Measurements from ENCODE around the gene TRAPPC12.
A peak's percentile ranks its signal among the peaks of the same experiment; 100 is the strongest.

TRAPPC12 gene

GRCh38 chr2:3460156-3460555 is 80.7 kb downstream of the TRAPPC12 start:
- ChIA-PET POLR2A (no interaction called here), CTCF (interaction anchor here (2.1 to 3.9 kb wide), 2 partner anchors 8 to 36 kb away, joined by 19 to 27 read pairs; no protein-coding TSS in a partner anchor)
- TF ChIP-seq CTCF (IDR thresholded peaks at IDR 0.05; ENCODE audit: insufficient read depth, low read length, missing control alignments) = no peak

GRCh38 chr2:3460831-3461800 is 81.6 kb downstream of the TRAPPC12 start:
- DNase-seq (ENCODE audit: low read depth, low spot score) = no peak
- ChIA-PET CTCF (interaction anchor here (1.0 to 3.9 kb wide), 6 partner anchors 9 to 37 kb away, joined by 4 to 27 read pairs (median 8); no protein-coding TSS in a partner anchor), POLR2A (no interaction called here)
- no peak for TF ChIP-seq CTCF (IDR thresholded peaks at IDR 0.05; ENCODE audit: insufficient read depth, low read length, missing control alignments)
- no peak overlapping the region for H3K4me3 ChIP-seq (ENCODE audit: low read depth, low read length)

More at GRCh38 chr2:3460156-3460555, 80.7 kb downstream of the TRAPPC12 start:
- H3K4me3 ChIP-seq (ENCODE audit: low read depth, low read length) = no peak overlapping the region
- no peak for DNase-seq (ENCODE audit: low read depth, low spot score)

- DNase-seq (ENCODE audit: low read depth, low spot score) = no peak
- peak; percentile 67 for TF ChIP-seq CTCF (IDR thresholded peaks at IDR 0.05; ENCODE audit: insufficient read depth, low read length, missing control alignments)
- ChIA-PET CTCF (interaction anchor here (0.6 to 3.9 kb wide), 18 partner anchors 9 to 190 kb away, joined by 3 to 27 read pairs (median 6); partner anchors contain the start of gene RNASEH1), POLR2A (no interaction called here)
- no peak overlapping the region for H3K4me3 ChIP-seq (ENCODE audit: low read depth, low read length)
Measured at GRCh38 chr2:3461801-3462492, 82.5 kb downstream of the TRAPPC12 start.

DNA sequence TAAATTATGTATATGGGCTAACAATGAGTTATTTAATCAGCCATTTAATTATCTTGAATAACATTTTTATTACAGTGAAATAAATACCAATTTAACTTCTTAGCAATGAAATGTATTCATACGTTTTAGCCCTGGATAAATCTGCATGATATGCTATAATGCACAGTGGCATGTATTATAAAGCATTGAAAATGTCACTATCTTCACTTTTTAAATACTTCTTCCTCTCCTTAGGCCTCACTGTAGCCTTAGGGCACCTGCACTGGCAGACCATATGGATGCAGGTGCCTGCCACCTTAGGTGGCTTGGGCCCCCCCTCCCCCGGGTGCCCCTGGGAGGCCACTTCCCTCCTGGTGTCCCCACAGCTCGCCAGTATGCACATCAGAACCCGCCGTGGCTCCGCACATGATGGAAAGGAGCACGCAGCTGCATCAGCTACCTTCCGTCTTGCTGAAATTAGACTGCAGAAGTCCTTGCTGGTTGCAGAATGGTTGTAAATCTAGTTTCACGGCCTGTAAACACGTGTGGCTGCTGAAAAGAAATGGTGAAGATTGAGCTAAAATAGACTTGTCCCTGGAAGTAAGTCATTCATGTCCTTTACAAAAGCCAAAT is 83.1 kb downstream of the TRAPPC12 start:
- TF ChIP-seq CTCF (IDR thresholded peaks at IDR 0.05; ENCODE audit: insufficient read depth, low read length, missing control alignments) = no peak
- H3K4me3 ChIP-seq (ENCODE audit: low read depth, low read length) = no peak overlapping the region
- CTCF ChIA-PET = interaction anchor here (0.7 to 3.9 kb wide), 22 partner anchors 8 to 197 kb away, joined by 3 to 27 read pairs (median 6); partner anchors contain the start of gene RNASEH1
- no peak for DNase-seq (ENCODE audit: low read depth, low spot score)
- POLR2A ChIA-PET = no interaction called here

DNA sequence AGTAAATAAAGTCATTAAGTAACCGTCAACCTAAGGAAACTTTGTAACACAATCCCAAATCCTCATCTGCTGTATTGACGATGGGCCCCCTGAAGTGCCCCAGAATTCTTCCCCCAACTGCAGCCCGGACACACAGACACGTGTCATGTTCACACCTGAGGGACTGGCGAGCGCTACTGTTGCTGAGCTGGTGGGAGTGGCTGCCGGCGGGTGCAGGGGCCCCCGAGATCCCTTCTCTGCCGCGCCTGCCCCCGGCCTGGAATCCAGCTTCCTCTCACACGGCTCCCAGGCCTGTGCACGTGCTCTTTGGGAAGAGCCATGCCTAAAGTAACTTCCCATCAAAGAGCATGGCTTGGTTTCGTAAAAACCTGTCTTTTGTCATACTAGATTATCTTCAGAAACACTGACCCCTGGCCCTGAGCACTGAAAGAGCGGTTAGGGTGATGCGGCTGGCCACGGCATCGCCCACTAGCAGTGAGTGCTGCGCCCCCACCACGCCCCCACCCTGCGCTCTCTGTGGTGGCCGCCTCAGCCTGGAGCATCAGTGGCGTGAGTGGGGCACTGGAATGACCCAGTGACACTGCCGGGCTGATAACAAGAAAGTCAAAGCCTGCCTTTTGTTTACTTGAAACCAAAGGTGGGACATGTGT is 83.8 kb downstream of the TRAPPC12 start:
- TF ChIP-seq CTCF (IDR thresholded peaks at IDR 0.05; ENCODE audit: insufficient read depth, low read length, missing control alignments) = no peak
- no peak overlapping the region for H3K4me3 ChIP-seq (ENCODE audit: low read depth, low read length)
- DNase-seq (ENCODE audit: low read depth, low spot score) = no peak
- CTCF ChIA-PET = interaction anchor here (0.6 to 3.9 kb wide), 14 partner anchors 10 to 196 kb away, joined by 3 to 27 read pairs (median 6); partner anchors contain the start of gene RNASEH1
- POLR2A ChIA-PET = no interaction called here
